ENCODE measurements around the gene RAB3A.

Gene RAB3A

DNA sequence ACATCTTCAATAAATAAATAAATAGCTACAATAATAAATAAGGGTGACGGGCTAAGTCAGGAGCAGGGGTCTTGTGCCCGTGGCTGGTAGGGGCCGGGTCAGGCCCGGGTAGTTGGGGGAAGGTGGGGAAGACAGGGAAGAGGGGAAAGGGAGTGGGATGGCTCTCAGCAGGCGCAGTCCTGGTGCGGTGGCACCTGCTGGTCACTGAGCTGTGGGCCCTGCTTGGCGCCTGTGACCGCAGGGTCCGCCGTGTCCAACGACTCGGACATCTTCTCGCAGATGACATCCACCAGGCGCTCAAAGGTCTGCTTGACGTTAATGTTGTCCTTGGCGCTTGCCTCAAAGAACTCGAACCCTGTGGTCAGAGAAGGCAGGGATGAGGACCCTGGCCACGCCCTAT lies 6.5 kb downstream of the RAB3A start:
- no peak for DNase-seq (ENCODE audit: low read depth in 2 of 2)

DNA sequence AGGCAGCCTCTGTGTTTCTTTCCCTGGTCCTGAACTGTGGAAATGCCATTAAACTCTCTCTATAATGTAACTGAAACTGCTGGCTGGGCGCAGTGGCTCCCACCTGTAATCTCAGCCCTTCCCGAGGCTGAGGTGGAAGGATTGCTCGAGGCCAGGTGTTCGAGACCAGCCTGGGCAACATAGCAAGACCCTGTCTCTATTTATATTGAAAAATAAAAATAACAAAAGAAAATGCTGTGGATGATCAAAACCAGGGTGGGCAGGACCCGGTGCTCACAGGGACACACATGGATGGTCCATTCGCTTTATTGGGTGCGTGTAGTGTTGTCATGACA lies 7.4 kb downstream of the RAB3A start:
- no peak for DNase-seq (ENCODE audit: low read depth in 2 of 2)

DNA sequence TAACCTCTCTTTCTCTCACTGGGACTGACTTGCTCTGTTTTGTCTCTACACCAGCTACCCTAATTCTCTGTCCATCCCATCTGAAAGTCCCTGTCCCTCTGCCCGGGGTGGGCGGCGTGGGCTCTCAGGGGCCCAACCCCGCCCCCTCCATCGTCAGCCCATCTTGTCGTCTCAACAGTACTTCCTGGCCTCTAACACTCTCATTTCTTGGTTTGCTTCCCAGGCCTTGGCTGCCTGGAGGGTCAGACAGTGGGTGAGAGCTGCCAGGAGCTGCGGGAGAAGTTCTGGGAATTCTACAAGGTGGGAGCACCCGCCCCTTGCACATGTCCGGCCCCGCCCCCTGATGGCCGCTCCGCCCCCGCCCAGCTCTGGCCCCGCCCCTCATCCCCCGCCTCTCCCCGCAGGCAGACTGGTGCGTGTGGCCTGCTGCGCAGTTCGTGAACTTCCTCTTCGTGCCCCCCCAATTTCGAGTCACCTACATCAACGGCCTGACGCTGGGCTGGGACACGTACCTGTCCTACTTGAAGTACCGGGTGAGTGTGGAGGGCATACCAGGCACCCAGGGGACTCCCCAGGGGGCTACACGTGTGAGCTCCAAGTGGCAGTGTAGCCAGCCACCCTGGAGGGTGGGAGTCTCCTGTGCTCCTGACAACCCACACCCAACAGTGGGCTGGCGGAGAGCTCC lies 9.1 kb downstream of the RAB3A start:
- no peak for DNase-seq (ENCODE audit: low read depth in 2 of 2)

DNA sequence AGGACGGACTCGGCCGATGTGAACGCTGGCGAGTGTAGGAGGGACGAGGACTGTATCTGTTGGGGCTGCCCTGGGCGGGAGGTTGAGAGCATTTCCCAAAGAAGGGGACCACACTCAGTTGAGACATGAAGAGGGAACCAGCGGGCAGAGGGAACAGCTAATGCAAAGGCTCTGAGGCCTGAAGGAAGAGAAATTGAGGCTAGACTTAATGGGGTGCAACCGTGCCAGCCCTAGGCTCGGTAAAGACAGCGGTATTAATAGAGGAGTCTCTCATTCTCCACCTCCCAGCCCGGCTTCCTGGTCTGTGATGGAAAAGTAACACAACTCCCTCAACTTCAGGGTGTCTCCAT lies 9.7 kb downstream of the RAB3A start:
- DNase-seq (ENCODE audit: low read depth in 2 of 2) = no peak

DNA sequence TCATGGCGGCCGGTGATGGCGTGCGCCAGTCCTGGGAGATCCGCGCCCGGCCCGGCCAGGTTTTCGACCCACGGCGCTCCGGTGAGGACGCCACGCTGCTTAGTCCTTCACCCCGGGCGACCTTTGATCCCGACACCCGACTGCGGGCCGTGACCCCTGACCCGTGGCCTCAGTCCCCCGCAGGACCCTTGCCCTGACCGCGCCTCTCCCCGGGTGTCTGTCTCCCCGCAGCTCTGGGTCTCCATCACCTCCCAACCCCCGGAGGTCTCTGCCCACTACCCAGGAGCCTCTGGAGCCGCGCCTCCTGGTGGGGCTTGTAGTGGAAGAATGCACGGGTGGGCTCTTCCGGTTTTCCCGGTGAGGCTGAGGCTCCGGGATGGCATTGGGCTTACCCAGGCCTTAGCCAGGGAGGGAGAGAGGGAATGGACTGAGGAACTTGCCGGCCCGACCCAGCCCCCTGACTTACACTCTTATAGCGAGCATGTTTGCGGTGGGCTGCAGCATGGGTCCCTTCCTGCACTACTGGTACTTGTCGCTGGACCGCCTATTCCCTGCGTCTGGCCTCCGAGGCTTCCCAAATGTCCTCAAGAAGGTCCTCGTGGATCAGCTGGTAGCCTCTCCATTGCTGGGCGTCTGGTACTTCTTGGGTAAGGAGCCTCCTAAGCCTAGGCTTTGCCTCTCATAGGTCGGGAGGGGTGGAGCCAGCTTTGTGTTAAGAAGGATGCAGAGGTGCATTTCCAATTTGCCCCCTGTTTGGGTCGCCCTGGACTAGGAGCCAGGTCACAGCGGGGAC lies 10.3 kb downstream of the RAB3A start:
- no peak for DNase-seq (ENCODE audit: low read depth in 2 of 2)

DNA sequence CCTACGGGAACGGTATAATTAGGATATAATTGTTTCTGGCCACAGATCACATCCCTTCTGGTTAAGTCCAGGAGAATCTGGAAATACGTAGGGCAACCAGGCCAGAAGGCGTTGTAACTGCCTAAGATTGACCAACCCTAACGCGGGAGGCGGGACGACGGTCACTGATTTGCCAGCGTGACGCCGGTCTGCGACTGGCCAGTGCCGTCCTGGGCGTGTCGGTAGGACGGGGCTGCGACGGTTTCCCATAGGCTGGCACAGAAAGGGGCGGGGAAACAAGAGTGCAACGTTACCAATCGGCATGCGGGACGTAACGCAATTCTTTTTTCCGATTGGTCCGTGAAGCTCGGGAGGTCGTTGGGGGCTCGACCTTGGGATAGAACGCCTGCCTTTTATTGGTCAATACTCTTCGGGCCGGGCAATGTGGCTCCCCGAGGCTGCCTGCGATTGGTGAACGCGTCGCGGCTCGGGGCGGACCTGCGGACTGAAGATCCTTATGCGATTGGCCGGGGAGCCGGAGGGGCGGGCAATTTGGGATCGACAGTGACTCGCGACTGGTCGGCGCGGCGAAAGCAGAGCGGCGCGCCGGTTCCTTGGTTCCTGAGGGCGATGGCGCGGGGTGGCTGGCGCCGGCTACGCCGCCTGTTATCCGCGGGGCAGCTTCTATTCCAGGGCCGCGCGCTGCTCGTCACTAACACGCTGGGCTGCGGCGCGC lies 11.0 kb downstream of the RAB3A start, which contains the start of gene MPV17L2:
MPV17L2 (plus strand) TSS at position 546 of the 715 bp plus-strand sequence; CDS start at position 610, 64 bp downstream.
- DNase-seq (ENCODE audit: low read depth in 2 of 2) = peak; percentile 96

DNA sequence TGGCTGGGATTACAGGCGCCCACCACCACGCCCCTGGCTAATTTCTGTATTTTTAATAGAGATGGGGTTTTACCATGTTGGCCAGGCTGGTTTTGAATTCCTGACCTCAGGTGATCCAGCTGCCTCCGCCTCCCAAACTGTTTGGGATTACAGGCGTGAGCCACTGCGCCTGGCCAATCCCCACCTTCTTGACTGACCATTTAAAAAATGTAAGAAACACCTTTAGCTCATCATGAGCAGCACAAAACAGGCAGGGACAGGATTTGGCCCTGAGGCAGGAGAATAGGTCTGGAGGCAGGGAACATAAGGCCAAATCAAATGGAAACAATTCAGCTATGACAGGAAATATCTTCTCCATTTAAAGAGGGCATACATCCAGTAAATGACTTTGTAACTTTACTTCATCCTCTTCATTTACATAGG lies 12.2 kb downstream of the RAB3A start:
- DNase-seq (ENCODE audit: low read depth in 2 of 2) = no peak

DNA sequence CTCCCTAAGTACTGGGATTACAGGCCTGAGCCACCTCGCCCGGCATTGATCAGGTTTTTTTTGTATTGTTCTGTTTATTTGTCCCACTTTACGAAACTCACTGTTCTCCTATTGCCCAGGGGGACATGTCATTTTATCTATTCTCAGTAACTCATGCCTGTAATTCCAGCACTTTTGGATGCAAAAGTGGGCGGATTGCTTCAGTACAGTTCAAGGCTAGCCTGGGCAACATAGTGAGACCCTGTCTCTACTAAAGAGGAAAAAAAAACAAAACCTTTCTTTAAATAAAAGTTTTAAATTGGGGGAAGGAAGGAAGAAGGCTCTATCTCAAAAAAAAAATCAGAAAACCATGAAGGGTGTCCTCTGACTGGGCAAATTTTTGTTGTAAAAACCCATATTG lies 13.6 kb downstream of the RAB3A start:
- DNase-seq (ENCODE audit: low read depth in 2 of 2) = no peak

DNA sequence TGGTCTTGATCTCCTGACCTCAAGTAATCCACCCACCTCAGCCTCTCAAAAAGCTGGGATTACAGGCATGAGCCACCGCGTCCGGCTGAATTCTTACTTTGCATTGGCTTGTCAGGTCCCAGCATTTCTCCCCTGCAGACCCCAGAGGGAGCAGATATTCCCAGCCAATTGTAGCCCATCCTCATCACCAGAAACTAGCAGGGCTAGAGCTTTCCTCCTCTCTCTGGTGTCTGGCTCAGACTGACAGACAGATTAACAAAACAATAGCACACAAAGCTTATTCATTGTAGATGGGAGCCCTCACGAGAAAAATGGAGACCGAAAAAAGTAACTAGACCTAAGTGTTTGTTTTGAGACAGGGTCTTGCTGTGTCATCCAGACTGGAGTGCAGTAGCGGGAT lies 18.3 kb downstream of the RAB3A start:
- DNase-seq (ENCODE audit: low read depth in 2 of 2) = no peak

DNA sequence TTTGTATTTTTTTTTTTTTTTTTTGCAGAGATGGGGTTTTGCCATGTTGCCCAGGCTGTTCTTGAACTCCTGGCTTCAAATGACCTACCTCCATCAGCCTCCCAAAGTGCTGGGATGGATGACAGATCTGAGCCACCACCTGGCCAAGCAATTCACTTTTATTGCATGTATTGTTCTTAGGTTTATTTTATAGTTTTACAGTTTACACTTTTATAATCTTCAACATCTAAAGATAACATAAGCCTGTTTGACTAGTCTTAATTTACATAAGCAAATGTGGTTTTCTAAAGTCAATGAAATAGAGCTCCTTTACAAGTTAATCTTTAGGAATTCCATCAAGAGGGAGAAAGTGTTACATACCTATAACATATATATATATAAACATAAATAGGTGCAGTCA lies 20.3 kb downstream of the RAB3A start:
- DNase-seq (ENCODE audit: low read depth in 2 of 2) = no peak

DNA sequence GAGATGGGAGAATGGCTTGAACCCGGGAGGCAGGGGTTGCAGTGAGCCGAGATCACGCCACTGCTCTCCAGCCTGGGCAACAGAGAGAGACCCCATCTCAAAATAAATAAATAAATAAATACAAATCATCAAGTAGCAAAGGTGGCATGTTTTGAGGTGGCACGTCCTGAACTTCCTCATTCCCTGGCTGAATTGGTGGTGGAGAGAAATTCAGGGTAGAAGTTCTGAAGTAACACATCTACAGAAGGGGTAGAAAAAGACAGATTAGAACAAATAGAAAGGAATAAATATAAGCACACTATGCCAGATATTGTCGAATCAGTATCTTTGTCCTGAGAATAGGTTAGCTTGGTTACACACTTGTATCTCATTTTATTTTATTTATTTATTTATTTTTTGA lies 23.9 kb downstream of the RAB3A start:
- DNase-seq (ENCODE audit: low read depth in 2 of 2) = no peak

DNA sequence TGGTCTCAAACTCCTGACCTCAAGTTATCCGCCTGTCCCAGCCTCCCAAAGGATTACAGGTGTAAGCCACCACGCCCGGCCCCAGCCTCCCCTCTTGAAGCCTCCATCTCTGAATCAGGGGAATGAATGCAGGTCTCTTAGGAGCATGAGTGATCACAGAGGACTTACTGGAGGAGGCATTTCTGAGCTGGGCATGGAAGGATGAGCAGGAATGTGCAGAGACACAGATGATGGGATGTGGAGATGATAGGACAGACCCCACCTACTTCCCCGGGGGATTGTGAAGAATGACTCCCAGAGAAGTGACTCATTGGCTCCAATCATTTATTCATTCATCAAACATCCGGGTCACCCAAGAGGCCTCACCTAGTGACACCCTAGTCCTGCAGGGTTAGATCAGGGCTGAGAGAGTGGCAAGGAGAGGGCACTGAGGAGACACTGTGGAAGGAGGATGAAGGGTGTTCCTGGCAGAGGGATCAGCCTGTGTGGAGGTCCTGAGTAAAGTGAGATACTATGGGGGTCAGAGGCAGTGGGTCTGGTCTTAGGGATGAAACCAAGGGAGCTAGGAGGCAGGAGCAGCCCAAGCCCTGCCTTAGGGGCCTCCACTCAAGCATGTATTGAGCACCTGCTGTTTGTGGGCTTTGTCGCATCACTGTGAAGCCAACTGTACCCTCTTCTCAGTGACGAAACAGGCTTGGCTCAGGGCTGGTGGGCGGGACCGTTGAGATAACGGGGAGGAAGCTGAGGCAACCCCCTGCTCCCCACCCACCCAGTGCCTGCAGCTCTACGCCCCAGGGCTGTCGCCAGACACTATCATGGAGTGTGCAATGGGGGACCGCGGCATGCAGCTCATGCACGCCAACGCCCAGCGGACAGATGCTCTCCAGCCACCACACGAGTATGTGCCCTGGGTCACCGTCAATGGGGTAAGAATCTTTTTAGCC lies 27.2 kb downstream of the RAB3A start:
- no peak for DNase-seq (ENCODE audit: low read depth in 2 of 2)

DNA sequence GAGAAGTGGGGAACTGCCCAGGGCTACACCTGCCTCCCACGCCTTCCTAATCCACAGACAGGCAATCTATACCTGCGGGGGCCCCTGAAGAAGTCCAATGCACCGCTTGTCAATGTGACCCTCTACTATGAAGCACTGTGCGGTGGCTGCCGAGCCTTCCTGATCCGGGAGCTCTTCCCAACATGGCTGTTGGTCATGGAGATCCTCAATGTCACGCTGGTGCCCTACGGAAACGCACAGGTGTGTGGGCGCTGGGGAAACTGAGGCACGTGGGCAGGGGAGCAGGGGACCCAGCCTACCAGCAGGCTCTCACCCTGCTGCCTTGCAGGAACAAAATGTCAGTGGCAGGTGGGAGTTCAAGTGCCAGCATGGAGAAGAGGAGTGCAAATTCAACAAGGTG lies 28.9 kb downstream of the RAB3A start:
- no peak for DNase-seq (ENCODE audit: low read depth in 2 of 2)

DNA sequence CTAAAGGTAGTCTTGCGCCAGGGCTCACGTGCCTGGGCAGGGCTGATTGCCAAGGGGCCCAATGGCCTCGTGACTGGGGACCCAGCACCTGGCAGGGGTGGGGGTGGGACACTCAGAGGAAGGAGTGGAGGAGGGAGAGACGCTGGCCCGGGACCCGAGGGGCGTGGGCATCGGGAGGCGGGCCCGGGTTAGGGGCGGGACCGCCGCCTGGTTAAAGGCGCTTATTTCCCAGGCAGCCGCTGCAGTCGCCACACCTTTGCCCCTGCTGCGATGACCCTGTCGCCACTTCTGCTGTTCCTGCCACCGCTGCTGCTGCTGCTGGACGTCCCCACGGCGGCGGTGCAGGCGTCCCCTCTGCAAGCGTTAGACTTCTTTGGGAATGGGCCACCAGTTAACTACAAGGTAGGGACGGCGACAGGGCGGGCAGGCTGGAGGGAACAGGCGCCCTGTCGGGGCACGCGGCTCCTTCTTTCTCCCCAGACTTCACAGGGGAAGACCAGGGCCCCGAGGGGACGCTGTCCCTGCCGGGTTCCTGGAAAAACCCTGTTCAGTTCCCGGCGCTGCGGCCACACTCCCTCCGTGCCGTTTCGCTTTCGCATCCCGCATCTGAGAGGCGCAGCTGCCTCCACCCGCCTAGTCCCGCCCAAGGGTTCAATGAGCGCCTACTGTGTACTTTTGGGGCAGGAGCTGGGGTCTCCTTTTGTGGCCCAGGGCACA lies 30.1 kb downstream of the RAB3A start, which contains the start of gene IFI30:
IFI30 (plus strand) TSS at position 242 of the 717 bp plus-strand sequence; CDS start at position 271, 29 bp downstream.
- peak in 1 of 2 experiments; percentile 61 for DNase-seq (ENCODE audit: low read depth in 2 of 2)

DNA sequence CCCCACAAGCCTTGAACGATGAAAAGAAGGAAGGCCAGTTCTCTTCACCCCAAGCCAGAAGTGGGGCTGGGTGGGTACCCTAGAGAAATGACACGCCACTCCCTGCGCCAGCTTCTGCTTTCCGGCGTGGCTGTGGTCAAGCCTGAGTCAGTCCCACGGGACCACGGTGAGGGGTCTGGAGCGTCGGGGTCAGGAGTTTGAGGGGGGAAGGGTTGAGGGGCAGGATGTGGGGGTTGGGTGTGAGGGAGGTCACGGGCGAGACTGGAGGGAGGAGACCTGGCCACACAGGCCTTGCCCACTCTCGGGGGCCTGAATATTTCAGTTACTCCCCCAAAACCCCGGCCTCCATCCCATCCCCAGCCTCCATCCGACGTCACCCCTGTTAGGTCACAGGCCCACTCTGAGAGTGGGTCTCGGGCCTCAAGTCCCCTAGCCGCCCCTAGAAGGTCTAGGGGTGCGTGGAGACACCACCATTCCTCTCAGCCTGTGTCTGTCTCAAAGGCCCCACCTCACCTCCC lies 30.7 kb downstream of the RAB3A start:
- no peak for DNase-seq (ENCODE audit: low read depth in 2 of 2)

DNA sequence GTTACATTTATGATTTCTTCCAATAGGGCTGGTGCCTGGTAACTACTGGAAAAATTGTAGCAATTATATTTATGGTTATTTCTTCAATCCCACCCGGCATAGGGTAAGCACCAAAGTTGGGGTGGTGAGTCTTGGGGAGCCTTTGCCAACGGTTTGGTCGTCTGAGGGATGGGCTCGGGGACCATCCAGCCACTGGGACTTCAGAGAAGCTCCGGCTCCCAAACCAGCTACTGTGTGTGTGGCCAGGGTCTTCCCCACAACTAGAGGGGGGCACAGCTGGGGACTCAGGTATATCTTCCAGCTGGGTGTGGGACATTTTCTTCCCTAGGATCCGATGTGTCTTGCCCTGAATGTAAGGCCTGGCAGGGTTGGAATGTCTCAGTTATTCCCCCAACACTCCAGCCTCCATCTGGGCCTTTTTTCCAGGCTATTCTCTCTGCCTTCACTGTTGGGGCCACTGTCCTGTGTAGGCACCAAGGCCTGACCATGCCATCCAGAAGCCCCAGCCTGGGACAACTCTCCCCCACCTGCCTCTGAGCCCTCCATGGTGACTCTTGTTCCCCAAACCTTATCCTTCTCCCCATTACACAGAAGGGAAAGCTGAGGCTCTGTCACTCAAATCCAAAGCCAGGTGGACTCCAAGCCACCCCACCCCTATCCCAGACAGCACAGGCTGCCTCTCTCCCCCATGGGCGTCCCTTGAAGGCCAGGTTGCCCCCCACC lies 31.4 kb downstream of the RAB3A start:
- no peak for DNase-seq (ENCODE audit: low read depth in 2 of 2)

DNA sequence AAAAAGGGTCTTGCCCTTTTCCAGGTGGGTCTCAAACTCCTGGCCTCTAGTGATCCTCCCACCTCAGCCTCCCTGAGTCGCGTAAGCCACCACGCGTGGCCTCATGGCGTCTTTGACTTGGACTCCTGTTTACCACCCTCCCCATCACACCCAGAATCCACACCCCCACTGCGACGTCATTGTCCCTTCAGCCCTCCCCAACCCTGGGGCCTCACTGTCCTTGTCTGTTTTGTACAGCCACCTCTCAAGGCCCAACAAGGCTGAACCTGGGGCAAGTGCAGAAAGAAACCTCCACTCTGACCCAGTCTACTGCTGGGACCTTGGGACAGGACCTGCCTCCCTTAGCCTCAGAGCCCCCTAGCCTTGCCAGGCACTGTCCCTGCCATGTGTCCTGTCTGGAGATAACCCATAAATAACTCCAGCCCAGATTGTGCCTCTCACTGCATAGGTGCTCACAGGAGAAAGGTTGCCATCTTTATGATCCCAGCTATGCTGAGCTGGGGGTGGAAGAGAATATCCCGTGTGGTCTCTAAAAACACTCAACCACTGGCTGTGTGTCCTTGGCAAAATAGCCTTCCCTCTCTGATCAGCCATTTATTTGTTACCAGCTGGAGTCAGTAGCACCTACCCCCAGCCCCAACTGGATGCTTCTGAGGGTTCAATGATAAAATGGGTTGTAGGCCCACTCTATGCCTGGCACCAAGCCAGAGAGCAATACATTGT lies 32.1 kb downstream of the RAB3A start:
- no peak for DNase-seq (ENCODE audit: low read depth in 2 of 2)

DNA sequence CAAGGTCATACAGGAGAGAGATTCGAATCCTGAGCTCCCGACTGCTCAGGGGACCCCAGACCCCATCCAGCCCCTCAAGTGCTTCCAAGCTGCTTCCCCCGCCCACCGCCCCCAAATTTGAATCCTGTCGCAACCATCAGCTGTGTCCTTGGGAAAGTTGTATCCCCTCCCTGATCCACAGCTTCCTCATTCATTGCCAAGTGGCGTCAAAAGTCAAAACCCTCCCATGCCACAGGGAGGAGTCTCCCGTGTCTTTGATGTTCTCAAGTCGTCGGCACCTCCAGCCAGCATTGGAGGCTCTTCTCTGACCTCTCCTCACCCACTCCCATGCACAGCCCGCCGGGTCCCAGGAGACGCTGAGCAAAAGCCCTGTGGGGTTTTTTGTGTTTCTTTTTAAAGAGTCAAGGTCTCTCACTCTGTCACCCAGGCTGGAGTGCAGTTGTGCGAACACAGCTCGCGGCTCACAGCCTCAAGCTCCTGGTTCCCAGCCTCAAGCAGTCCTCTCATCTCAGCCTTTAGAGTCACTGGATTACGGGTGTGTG lies 33.1 kb downstream of the RAB3A start:
- no peak for DNase-seq (ENCODE audit: low read depth in 2 of 2)

All from stimulated activated CD4-positive, alpha-beta T cell treated with anti-CD3 and anti-CD28 coated beads, Interleukin-12 subunit alpha, Interleukin-12 subunit beta, amount 100 ng/mL, for 24 hours (primary cell).